KMS-11 (cell line): Measurements from ENCODE around the gene MTMR2.

Experiments used
- H2AFZ ChIP-seq: fragments of 200-600 bp; sonication (generic); 2 replicates; pipeline ENCODE4 v1.6.1; 2016; ENCODE audit warnings: antibody characterized with exemption, mixed run types, low read depth
- H3K27ac ChIP-seq: fragments of 200-600 bp; sonication (generic); 2 replicates; pipeline ENCODE4 v1.6.1; 2016; ENCODE audit warnings: mild to moderate bottlenecking, mixed run types
- H3K27me3 ChIP-seq: fragments of 200-600 bp; sonication (generic); 2 replicates; pipeline ENCODE4 v1.6.1; 2017; ENCODE audit warnings: mild to moderate bottlenecking, low read depth, mixed run types, moderate library complexity; ENCODE audit not compliant: insufficient read depth
- H3K36me3 ChIP-seq: fragments of 200-600 bp; sonication (generic); 2 replicates; pipeline ENCODE4 v1.6.1; 2017; ENCODE audit warnings: mild to moderate bottlenecking, mixed run types; ENCODE audit not compliant: insufficient read depth
- H3K4me1 ChIP-seq: fragments of 200-600 bp; sonication (generic); 2 replicates; pipeline ENCODE4 v1.6.1; 2016; ENCODE audit warnings: mild to moderate bottlenecking, low read depth, mixed run types; ENCODE audit not compliant: poor library complexity, severe bottlenecking
- H3K4me2 ChIP-seq: fragments of 200-600 bp; sonication (generic); 2 replicates; pipeline ENCODE4 v1.7.0; 2016; ENCODE audit warnings: mild to moderate bottlenecking, mixed run types
- H3K4me3 ChIP-seq: fragments of 200-600 bp; sonication (generic); IDR thresholded peaks from 2 replicates; pipeline ENCODE4 v1.6.1; 2017; ENCODE audit warnings: low read depth, low read length, mixed read lengths; ENCODE audit not compliant: insufficient read depth
- H3K79me2 ChIP-seq: fragments of 200-600 bp; sonication (generic); 2 replicates; pipeline ENCODE4 v1.6.1; 2016; ENCODE audit warnings: low read depth, mixed run types; ENCODE audit not compliant: insufficient read depth
- H3K9ac ChIP-seq: fragments of 200-600 bp; sonication (generic); 2 replicates; pipeline ENCODE4 v1.6.1; 2016; ENCODE audit warnings: mild to moderate bottlenecking, mixed run types
- H4K20me1 ChIP-seq: fragments of 200-600 bp; sonication (generic); 2 replicates; pipeline ENCODE4 v1.6.1; 2016; ENCODE audit warnings: mild to moderate bottlenecking, mixed run types; ENCODE audit not compliant: insufficient read depth
- CTCF ChIP-seq: fragments of 200-600 bp; sonication (generic); conservative IDR thresholded peaks from 2 replicates; pipeline ENCODE4 v1.6.1; 2017; ENCODE audit warnings: low read depth, mild to moderate bottlenecking, antibody characterized with exemption, low read length, moderate library complexity, mixed read lengths

MTMR2 gene

DNA sequence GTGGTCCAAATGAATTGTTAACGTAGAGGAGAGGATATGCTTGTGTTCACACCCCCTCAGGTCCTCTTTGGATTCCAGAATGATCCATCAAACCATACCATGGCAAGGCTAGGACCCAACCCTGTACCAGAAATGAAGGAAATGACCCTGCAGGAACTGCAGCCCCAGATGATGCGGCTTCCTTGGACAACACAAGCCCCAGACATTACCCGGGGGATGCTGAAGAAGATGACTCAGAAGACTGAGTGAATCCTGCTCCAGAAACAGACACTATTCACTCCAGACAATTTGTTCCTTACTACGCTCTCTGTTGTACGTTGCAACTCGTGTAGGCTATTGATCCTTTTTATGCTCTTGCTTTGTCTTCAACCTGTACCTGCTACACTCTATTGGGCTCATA, 15.2 kb upstream of the MTMR2 start:
- Histone ChIP-seq H2AFZ (no peak overlapping the region), H3K4me2 (no peak overlapping the region), H3K4me1 (no peaks in the 10 kb centered on the region), H3K4me3 (no peak overlapping the region), H3K27me3 (no peaks in the 10 kb centered on the region), H4K20me1 (no peaks in the 10 kb centered on the region), H3K79me2 (no peaks in the 10 kb centered on the region), H3K9ac (no peak overlapping the region), H3K36me3 (no peaks in the 10 kb centered on the region), H3K27ac (no peak overlapping the region)
- TF ChIP-seq CTCF = no peak

GRCh38 chr11:95937358-95937757, 13.5 kb upstream of the MTMR2 start:
- H3K4me1 ChIP-seq = no peaks in the 10 kb centered on the region
- TF ChIP-seq CTCF = no peak
- H3K79me2 ChIP-seq = no peaks in the 10 kb centered on the region
- H4K20me1 ChIP-seq = no peaks in the 10 kb centered on the region
- no peak overlapping the region for H3K9ac ChIP-seq
- no peaks in the 10 kb centered on the region for H3K36me3 ChIP-seq
- no peak overlapping the region for H3K4me3 ChIP-seq
- no peaks in the 10 kb centered on the region for H3K27me3 ChIP-seq
- H3K27ac ChIP-seq = no peak overlapping the region
- H3K4me2 ChIP-seq = no peak overlapping the region
- no peak overlapping the region for H2AFZ ChIP-seq

DNA sequence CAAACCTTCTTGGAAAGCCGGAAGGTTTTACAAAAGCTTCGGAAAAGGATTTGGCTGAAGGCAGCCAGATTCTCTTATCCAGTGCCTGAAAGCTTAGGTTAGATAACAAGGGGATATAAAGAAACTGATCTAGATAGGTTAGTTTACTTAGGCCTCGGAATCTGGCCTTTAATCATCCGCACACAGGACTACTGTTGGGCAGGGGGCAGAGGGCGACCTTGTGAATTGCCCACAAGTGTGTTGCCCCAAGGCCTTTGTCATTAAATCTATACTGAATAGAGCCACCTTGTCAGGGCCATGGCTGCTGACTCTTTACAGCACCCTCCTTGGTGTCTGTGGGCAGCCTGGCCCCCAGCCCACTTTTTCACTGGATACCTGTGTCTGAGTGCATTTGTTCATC, 9.7 kb upstream of the MTMR2 start:
- no peak overlapping the region for H3K9ac ChIP-seq
- no peaks in the 10 kb centered on the region for H3K4me1 ChIP-seq
- H3K4me3 ChIP-seq = no peak overlapping the region
- no peak overlapping the region for H2AFZ ChIP-seq
- TF ChIP-seq CTCF = no peak
- no peak overlapping the region for H3K27ac ChIP-seq
- H4K20me1 ChIP-seq = no peaks in the 10 kb centered on the region
- no peaks in the 10 kb centered on the region for H3K79me2 ChIP-seq
- no peak overlapping the region for H3K4me2 ChIP-seq
- H3K36me3 ChIP-seq = no peaks in the 10 kb centered on the region
- no peaks in the 10 kb centered on the region for H3K27me3 ChIP-seq

GRCh38 chr11:95931916-95932315, 8.0 kb upstream of the MTMR2 start:
- Histone ChIP-seq H3K4me1 (no peaks in the 10 kb centered on the region), H4K20me1 (no peaks in the 10 kb centered on the region), H3K4me3 (no peak overlapping the region), H3K9ac (no peak overlapping the region), H3K79me2 (no peaks in the 10 kb centered on the region), H3K4me2 (no peak overlapping the region), H3K27me3 (no peaks in the 10 kb centered on the region), H3K27ac (no peak overlapping the region), H3K36me3 (no peaks in the 10 kb centered on the region), H2AFZ (no peak overlapping the region)
- no peak for TF ChIP-seq CTCF

DNA sequence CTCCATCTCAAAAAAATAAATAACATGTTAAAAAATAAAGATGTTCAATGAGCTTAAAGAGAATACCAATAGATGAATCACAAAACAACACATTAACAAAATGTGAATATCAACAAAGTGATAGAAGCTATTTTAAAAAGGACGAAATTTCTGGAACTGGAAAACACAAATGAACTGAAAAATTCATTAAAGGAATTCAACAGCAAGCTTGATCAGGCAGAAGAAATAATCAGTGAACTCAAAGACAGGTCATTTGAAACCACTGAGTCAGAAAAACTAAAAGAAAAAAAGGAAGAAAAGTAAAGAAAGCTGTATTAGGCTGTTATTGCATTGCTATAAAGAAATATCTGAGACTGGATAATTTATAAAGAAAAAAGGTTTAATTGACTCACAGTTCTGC, 7.0 kb upstream of the MTMR2 start:
- no peak for TF ChIP-seq CTCF
- Histone ChIP-seq H3K4me3 (no peak overlapping the region), H2AFZ (no peak overlapping the region), H4K20me1 (no peaks in the 10 kb centered on the region), H3K9ac (no peak overlapping the region), H3K36me3 (no peaks in the 10 kb centered on the region), H3K27me3 (no peaks in the 10 kb centered on the region), H3K4me2 (no peak overlapping the region), H3K4me1 (no peaks in the 10 kb centered on the region), H3K79me2 (no peaks in the 10 kb centered on the region), H3K27ac (no peak overlapping the region)
